ENCODE results near the gene PRKCE.
"Not testable (repeated sequence)": the region's sequence is repeated elsewhere in the genome, so short reads cannot be mapped to it uniquely, and the experiment has no call there.

The PRKCE gene

GRCh38 chr2:45691171-45691999 lies 39.9 kb downstream of the PRKCE start:
- DNase-seq = no peak
- H3K27ac ChIP-seq = no peak overlapping the region

GRCh38 chr2:45692566-45692965 lies 41.1 kb downstream of the PRKCE start:
- TF ChIP-seq CTCF (IDR thresholded peaks at IDR 0.05) = no peak
- Histone ChIP-seq H3K9me3 (no peaks in the 10 kb centered on the region), H3K4me3 (no peak overlapping the region), H3K4me1 (peaks cover 0 to 7% (median 2%) of the 10 kb centered on the region in 4 donors), H3K27me3 (no peaks in the 10 kb centered on the region), H3K27ac (no peak overlapping the region), H3K36me3 (no peaks in the 10 kb centered on the region)
- DNase-seq = no peak
- intact Hi-C loops (cut with DNase I; ENCODE audit: low total_unique reads) = no loop called here

More at GRCh38 chr2:45691171-45691999, 39.9 kb downstream of the PRKCE start:
- Histone ChIP-seq H3K27me3 (no peaks in the 10 kb centered on the region), H3K4me1 (peaks cover 0 to 7% (median 2%) of the 10 kb centered on the region in 4 donors), H3K9me3 (no peaks in the 10 kb centered on the region), H3K4me3 (no peak overlapping the region), H3K36me3 (no peaks in the 10 kb centered on the region)
- intact Hi-C loops (cut with DNase I; ENCODE audit: low total_unique reads) = no loop called here
- no peak for TF ChIP-seq CTCF (IDR thresholded peaks at IDR 0.05)

- H3K4me3 ChIP-seq; H3K27ac ChIP-seq; intact Hi-C loops (cut with DNase I; ENCODE audit: low total_unique reads); H3K36me3 ChIP-seq; H3K4me1 ChIP-seq; DNase-seq; H3K27me3 ChIP-seq; H3K9me3 ChIP-seq: not testable (repeated sequence)
These were observed 44.1 kb downstream of the PRKCE start for GRCh38 chr2:45695480-45696007.

GRCh38 chr2:45696708-45697107 lies 45.2 kb downstream of the PRKCE start:
- no peaks in the 10 kb centered on the region for H3K36me3 ChIP-seq
- H3K27ac ChIP-seq = no peak overlapping the region
- no peak for DNase-seq
- no peak overlapping the region for H3K4me3 ChIP-seq
- intact Hi-C loops (cut with DNase I; ENCODE audit: low total_unique reads) = no loop called here
- no peak for TF ChIP-seq CTCF (IDR thresholded peaks at IDR 0.05)
- no peaks in the 10 kb centered on the region for H3K27me3 ChIP-seq
- H3K4me1 ChIP-seq = no peaks in the 10 kb centered on the region
- H3K9me3 ChIP-seq = no peaks in the 10 kb centered on the region

GRCh38 chr2:45697190-45697589 lies 45.7 kb downstream of the PRKCE start:
- Histone ChIP-seq H3K4me3 (no peak overlapping the region), H3K27ac (no peak overlapping the region), H3K4me1 (no peaks in the 10 kb centered on the region), H3K9me3 (no peaks in the 10 kb centered on the region), H3K27me3 (no peaks in the 10 kb centered on the region), H3K36me3 (no peaks in the 10 kb centered on the region)
- TF ChIP-seq CTCF (IDR thresholded peaks at IDR 0.05) = no peak
- intact Hi-C loops (cut with DNase I; ENCODE audit: low total_unique reads) = no loop called here
- no peak for DNase-seq

- TF ChIP-seq CTCF (IDR thresholded peaks at IDR 0.05) = no peak
- intact Hi-C loops (cut with DNase I; ENCODE audit: low total_unique reads) = no loop called here
- Histone ChIP-seq H3K9me3 (no peaks in the 10 kb centered on the region), H3K36me3 (no peaks in the 10 kb centered on the region), H3K4me3 (no peak overlapping the region), H3K27ac (no peak overlapping the region), H3K27me3 (no peaks in the 10 kb centered on the region), H3K4me1 (no peaks in the 10 kb centered on the region)
- DNase-seq = no peak
These were observed 47.1 kb downstream of the PRKCE start for GRCh38 chr2:45698554-45698953.
